Glomerular endothelial cell (primary cell): ENCODE measurements around the gene AADACL2. TPM values are rescaled to one million over a fixed set of nuclear protein-coding genes. Genes with fewer than 3 reads are reported as not detected.
"Not testable (repeated sequence)": the region's sequence is repeated elsewhere in the genome, so short reads cannot be mapped to it uniquely, and the experiment has no call there.

Experiments
- DNase-seq: peaks from one replicate; pipeline ENCODE4 v3.0.0-alpha.2; 2011; ENCODE audit warnings: low read depth, low spot score; ENCODE audit errors: extremely low read depth
- total RNA-seq: library from RNA; depleted of rRNA; stranded (reverse); fragments of >200 nt; gene quantifications from 2 replicates; pipeline ENCODE4 v1.2.3, GENCODE V29; 2015

Gene AADACL2
- total RNA-seq, 1 donor from 2014 or later = not detected

DNA sequence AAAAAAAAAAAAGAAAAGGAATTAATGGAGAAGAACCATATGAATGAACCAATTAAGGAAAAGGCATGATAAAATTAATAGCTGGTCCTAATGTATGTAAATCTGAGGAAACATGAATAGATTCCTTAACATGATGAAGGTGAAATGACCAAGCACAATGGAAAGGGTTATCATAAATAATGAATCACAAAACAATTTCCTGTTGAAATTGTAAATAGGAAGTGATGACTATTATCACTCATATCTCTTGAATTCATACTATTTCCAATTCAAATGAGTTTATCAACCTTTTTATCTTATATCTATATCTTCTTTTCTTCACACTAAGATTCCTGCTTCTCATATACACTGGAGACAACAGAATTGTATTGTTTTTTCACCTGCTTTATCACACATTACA lies 32.0 kb downstream of the AADACL2 start:
- no peak for DNase-seq

DNA sequence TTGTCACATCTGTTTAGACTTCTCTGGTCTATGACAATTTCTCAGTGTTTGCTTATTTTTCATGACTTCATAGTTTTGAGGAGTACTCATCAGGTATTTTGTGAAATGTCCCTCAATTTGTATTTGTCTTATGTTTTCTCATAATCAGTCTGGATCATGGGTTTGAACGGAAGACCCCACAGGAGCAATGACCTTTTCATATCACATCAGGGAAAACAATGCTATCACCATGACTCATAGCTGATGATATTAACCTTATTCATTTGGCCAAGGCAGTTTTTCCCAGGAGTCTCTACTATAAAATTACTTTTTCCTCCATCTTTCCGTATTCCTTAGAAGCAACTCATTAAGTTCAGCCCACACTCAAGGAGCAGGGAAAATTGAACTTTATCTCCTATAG lies 32.7 kb downstream of the AADACL2 start:
- no peak for DNase-seq

DNA sequence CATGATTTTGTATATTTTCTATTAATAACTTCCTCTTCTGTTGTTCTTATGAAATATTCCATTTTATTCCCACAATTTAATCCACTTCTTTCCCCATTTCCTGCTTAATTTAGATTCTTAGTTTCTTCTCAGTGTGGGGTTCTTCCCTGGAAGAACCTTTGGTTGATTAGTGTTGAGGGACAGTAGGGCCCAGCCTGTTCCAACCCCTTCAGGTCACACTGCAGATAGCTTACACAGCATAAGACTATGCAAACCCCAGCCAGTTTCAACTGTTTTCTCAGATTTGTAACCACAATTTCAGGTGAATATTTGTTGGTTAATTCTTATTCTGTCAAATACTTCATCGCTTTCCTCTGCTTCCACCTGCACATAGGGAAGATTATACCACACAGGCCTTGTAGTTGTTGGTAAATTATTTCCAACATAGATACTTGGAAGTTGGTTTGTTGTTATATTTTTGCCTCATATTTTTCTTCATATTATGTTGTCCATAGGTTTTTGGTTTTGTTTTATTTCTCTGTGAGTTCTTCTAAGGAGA lies 34.7 kb downstream of the AADACL2 start:
- no peak for DNase-seq

- DNase-seq = no peak
Measured at GRCh38 chr3:151769175-151769574, 35.4 kb downstream of the AADACL2 start.

GRCh38 chr3:151770956-151771355 lies 37.2 kb downstream of the AADACL2 start:
- no peak for DNase-seq

DNA sequence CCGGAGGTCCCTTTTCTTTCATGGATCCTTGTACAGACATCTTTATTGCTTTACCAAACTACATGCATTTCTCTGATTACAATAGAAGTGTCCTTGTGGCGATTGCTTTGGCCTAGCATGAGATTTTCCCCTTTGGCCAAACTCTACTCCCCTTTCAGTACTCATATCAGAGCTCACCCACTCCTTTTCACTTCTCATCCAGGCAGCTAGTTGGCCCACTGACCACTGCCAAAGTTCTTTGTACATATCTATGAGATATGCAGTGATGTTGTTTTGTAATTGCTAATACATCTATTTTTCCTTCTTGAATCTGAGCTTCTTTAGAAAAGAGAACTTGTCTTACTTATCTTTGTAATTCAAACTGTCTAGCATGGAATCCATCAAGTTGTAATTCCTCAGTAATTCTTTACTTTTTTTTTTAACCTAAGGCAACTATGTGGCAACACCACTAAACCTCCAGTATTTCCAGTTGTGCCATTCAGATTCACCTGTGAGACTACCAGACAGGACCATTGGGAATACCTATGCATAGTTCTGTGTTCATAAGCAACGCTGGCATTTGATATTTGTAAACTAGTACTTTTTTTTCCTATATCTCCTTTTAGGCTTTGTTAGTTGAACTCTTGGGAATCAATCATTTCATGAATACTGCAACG lies 39.2 kb downstream of the AADACL2 start:
- DNase-seq = no peak

DNA sequence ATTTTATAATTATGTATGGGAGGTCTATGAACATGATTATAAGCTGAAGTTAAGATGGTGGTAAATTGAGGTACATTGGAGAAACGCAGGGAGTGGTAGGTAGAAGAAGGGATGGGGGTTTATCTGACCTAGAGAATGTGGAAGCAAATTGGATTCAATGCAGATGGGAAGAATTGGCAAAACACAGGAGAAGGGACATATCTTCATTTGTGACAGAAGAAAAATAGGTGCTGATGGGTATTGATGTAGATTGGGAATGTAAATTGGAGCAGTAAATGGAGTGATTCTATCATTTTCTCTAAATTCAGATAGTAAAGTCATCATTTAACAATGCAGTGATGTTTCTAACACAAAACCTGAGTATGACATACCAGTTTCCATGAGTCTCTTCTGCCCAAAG lies 40.5 kb downstream of the AADACL2 start:
- no peak for DNase-seq

- no peak for DNase-seq
Measured at GRCh38 chr3:151774910-151775309, 41.2 kb downstream of the AADACL2 start.

DNA sequence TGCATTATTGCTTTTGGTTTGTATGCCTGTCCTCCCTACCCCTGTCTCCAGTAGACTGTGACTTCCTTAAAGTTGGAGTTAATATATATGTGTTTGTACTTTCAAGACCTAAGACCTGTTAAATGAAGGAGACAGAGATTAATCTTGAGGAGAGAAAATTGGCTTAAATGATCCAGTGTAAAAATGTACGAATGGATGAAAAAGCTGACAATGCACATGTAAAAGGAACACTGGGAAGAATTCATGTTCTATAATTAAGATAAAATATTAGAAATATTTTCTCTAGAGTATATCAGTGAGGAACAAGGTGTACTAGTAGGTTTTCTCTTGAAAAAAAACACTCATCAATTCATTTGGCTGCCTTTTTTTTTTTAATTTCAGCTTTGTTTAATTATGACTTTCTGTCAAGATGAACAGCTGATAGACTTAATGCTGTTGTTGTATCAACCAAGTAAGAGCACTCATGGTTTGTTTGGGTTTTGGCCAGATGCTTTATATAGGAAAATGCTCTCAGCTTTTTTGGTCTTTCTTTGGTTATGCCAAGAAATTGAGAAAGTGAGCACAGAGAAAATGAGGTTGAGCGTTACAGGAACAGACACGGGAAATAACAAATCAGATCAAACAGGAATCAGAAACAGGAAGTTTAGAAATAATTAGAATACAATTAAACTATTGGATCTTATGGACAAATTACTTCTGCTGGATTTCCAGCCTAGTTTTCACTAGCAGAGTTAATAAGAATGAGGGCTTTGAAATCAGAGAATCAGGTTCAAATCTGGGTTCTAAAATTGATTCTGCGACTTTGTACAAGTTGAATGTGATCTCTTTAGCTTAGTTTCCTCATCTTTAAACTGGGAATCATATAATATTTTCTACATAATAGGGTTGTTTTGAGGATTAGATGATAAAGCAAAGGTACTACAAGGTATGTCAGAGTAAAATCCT lies 41.9 kb downstream of the AADACL2 start:
- DNase-seq = no peak

DNA sequence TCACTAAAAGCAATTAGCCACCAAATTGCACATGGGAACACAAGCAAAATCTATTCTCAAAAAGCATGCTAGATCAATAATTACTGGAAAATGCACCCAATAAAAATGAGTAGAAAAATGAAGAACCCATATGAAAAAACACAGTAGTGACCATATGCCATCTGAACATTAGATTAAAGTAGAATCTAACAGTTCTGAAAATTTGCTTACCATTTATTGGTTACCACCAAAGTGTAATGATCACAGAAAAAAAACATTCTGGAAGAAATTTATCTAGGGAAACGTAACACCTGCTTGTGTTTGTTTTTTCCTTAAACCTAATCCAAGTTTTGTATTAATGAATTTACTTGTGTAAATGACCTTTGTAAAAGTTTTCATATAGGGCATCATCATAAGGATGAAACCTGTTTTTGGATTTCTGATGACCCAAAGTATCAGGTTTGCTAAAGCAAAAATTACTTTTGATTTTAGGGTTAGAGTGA lies 42.6 kb downstream of the AADACL2 start:
- DNase-seq = no peak

GRCh38 chr3:151777880-151778279 lies 44.2 kb downstream of the AADACL2 start:
- no peak for DNase-seq

- DNase-seq = no peak
Measured at GRCh38 chr3:151787626-151788025, 53.9 kb downstream of the AADACL2 start.

GRCh38 chr3:151788401-151788800 lies 54.7 kb downstream of the AADACL2 start:
- DNase-seq = no peak

DNA sequence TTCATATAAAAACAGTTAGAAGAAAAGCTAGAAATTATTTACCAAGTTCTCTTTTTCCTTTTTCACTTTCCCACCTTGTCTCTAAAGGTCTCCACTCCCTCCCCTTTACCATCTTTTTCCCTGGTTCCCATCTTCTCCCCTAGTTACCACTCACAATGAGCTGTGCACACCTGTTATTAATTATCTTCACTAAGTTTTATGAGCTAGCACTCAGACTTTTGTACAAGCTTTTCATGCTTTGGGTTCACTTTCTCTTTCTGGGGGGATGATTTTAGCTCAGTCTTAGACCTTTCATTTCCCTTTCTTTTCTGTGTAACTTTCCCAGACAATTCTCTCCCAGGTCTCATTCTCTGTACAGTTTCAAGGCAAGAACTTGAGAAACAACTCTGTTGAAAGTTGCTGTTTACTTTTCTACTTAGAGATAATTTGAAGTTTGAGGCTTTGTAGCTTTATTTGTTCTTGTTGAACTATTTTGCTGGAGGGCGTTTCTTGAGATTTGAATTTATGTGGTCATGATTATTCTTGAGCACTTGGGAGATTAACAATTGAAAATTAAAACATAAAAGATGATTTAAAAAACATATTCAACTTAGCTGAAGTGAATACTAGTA lies 56.2 kb downstream of the AADACL2 start:
- no peak for DNase-seq

- not testable (repeated sequence) for DNase-seq
Measured at GRCh38 chr3:151790763-151791162, 57.0 kb downstream of the AADACL2 start.

DNA sequence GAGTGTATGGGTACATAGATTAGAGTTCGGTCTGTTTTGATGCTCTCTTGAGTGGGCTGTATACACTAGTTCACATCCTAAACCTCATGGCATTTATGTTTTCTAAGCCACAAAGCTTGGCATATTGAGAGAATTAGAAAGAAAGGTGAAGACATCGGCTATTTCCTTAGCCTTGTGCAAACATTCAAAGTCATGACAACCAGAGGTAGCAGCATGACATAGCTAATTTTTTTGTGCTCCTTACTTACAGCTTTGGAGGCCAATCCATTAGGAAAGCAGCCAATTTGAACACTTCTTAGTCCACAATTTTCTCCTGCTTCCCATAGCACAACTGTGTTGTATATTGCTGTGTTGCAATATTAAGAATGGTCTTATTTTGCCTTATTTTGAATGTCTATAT lies 58.7 kb downstream of the AADACL2 start:
- no peak for DNase-seq

DNA sequence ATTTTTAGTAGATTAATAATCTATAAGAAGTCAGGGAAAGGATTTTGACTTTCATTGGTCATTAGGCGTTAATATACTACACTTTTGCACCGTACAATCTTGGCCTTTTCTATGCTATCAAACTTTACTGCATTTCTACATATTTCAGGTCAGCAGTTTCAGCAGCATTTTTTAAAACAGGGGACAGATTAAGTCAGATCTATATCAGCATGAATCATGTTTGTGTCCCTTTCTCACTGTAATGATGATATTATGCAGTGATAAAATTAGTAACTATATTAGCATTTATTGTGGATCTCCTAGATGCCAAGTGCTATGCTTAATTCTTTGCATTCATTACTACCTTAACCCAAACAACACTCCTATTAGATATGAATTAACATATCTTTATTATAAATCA lies 59.9 kb downstream of the AADACL2 start:
- no peak for DNase-seq

DNA sequence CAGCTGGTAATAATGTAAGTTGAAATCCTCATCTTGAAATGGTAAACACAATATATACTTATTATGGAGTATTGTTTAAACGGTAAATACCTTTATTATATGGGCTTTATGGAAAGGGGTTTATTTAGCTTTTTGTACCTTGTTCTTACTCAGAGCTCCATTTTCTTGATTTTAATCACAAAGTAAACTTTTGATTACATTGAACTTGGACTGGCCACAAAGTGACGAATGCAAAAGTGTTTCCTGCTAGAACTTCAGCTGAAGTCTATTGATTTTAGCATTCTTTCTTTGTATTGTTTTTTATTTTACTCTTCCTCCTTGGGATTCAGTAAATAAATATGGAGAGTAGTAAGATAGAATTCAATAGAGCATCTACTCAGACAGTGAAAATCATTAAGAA lies 60.4 kb downstream of the AADACL2 start:
- DNase-seq = no peak

GRCh38 chr3:151795276-151795675 lies 61.5 kb downstream of the AADACL2 start:
- DNase-seq = no peak

DNA sequence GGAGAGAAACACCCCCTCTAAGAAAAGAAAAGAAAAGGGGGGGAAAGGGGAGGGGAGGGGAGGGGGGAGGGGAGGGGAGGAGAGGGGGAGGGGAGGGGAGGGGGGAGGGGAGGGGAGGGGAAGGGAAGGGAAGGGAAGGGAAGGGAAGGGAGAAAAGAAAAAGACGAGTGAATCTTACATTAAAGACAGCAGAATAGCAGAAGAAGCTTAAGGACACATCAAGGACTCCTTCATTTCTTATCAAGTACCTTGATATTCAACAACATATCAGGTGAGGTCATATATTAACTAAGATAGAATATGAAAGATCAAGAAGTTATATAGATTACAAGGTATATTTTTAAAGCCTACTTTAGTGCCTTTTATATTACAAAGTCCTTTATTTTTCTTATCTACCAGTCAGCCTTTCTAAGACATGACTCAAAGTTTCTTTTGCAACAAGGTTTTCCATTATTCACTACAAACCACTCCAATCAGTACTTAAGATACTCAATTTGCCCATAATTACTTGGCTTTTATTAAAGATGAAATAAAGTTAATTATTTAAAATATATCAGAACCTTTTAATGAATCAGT lies 62.5 kb downstream of the AADACL2 start:
- DNase-seq = no peak

- DNase-seq = no peak
Measured at GRCh38 chr3:151798466-151798865, 64.7 kb downstream of the AADACL2 start.
